ENCODE measurements around the gene KRT5.

The KRT5 gene

GRCh38 chr12:52542157-52542556 is 22.0 kb upstream of the KRT5 start:
- TF ChIP-seq ZNF70 (CRISPR knock-in tag; IDR thresholded peaks at IDR 0.05) = no peak
- ATAC-seq = no peak

- TF ChIP-seq ZFP3 (CRISPR knock-in tag; IDR thresholded peaks at IDR 0.05) = no peak
- no peak for TF ChIP-seq GLIS3 (CRISPR knock-in tag; IDR thresholded peaks at IDR 0.05)
- TF ChIP-seq ZFP30 (CRISPR knock-in tag; IDR thresholded peaks at IDR 0.05) = no peak
- no peak for TF ChIP-seq CSRNP3 (CRISPR knock-in tag; IDR thresholded peaks at IDR 0.05)
- no peak for TF ChIP-seq BACH2 (CRISPR knock-in tag; IDR thresholded peaks at IDR 0.05; ENCODE audit: borderline replicate concordance)
- no peak for TF ChIP-seq TCF4 (CRISPR knock-in tag; IDR thresholded peaks at IDR 0.05; ENCODE audit: borderline replicate concordance)
- no peak for TF ChIP-seq PATZ1 (CRISPR knock-in tag; IDR thresholded peaks at IDR 0.05; ENCODE audit: borderline replicate concordance)
- TF ChIP-seq POU6F1 (CRISPR knock-in tag; IDR thresholded peaks at IDR 0.05; ENCODE audit: borderline replicate concordance, low read depth) = no peak
- no peak for TF ChIP-seq TSHZ2 (CRISPR knock-in tag; IDR thresholded peaks at IDR 0.05)
- TF ChIP-seq ISL1 (CRISPR knock-in tag; IDR thresholded peaks at IDR 0.05) = no peak
- no peak for TF ChIP-seq RARB (CRISPR knock-in tag; IDR thresholded peaks at IDR 0.05)
- no peak for TF ChIP-seq ZNF565 (CRISPR knock-in tag; conservative IDR thresholded peaks at IDR 0.05; ENCODE audit: low read depth)
- TF ChIP-seq ESRRG (CRISPR knock-in tag; IDR thresholded peaks at IDR 0.05) = no peak
- no peak for TF ChIP-seq ZC3H10 (CRISPR knock-in tag; IDR thresholded peaks at IDR 0.05)
- TF ChIP-seq CREB5 (CRISPR knock-in tag; IDR thresholded peaks at IDR 0.05; ENCODE audit: low read depth) = no peak
- TF ChIP-seq TOX (CRISPR knock-in tag; IDR thresholded peaks at IDR 0.05; ENCODE audit: borderline replicate concordance) = no peak
- no peak for ATAC-seq
Observed at GRCh38 chr12:52541709-52542108, 21.5 kb upstream of the KRT5 start.

GRCh38 chr12:52540531-52540930 is 20.3 kb upstream of the KRT5 start:
- TF ChIP-seq TSHZ2 (CRISPR knock-in tag; IDR thresholded peaks at IDR 0.05) (no peak), TOX (CRISPR knock-in tag; IDR thresholded peaks at IDR 0.05; ENCODE audit: borderline replicate concordance) (no peak), RARB (CRISPR knock-in tag; IDR thresholded peaks at IDR 0.05) (no peak), POU6F1 (CRISPR knock-in tag; IDR thresholded peaks at IDR 0.05; ENCODE audit: borderline replicate concordance, low read depth) (no peak), CREB5 (CRISPR knock-in tag; IDR thresholded peaks at IDR 0.05; ENCODE audit: low read depth) (no peak), ISL1 (CRISPR knock-in tag; IDR thresholded peaks at IDR 0.05) (no peak), ZFP3 (CRISPR knock-in tag; IDR thresholded peaks at IDR 0.05) (no peak), ZFP30 (CRISPR knock-in tag; IDR thresholded peaks at IDR 0.05) (no peak), OSR1 (CRISPR knock-in tag; IDR thresholded peaks at IDR 0.05) (no peak), ARNTL (CRISPR knock-in tag; IDR thresholded peaks at IDR 0.05; ENCODE audit: borderline replicate concordance, low read depth) (no peak), PATZ1 (CRISPR knock-in tag; IDR thresholded peaks at IDR 0.05; ENCODE audit: borderline replicate concordance) (no peak), CSDC2 (CRISPR knock-in tag; IDR thresholded peaks at IDR 0.05) (no peak), ZC3H10 (CRISPR knock-in tag; IDR thresholded peaks at IDR 0.05) (no peak)
- no peak for ATAC-seq

Data from SK-N-SH treated with all-trans-retinoic acid at 6 μM for 48 hours (cell line).